ENCODE data around the gene CCDC159.

Gene CCDC159

GRCh38 chr19:11373885-11374432 lies 27.6 kb downstream of the CCDC159 start:
- peaks cover 0 to 23% of the 10 kb centered on the region in 2 experiments; a peak in 2 of 3 replicates for H3K36me3 ChIP-seq (ENCODE audit: control insufficient read depth in 2 of 2, insufficient read depth in 1 of 2, low read length in 2 of 2)
- ChIA-PET CTCF (interaction anchor here (1.1 to 2.0 kb wide), 3 partner anchors 9 to 77 kb away, joined by 3 to 7 read pairs (median 3); no protein-coding TSS in a partner anchor), POLR2A (interaction anchor here (0.7 to 2.3 kb wide), 19 partner anchors 10 to 284 kb away, joined by 3 to 36 read pairs (median 8); partner anchors contain the start of genes CCDC159, ELOF1, EPOR and ODAD3)
- H3K4me3 ChIP-seq (ENCODE audit: low read depth, low read length): peak overlapping the region; percentile 28
- H3K27ac ChIP-seq (ENCODE audit: extremely low read depth, low read depth, low read length): no peak overlapping the region
- H3K4me1 ChIP-seq (ENCODE audit: control insufficient read depth, insufficient read depth, low read length): peaks cover 4% of the 10 kb centered on the region; the same call in 1 of the 2 replicates
- no peaks in the 10 kb centered on the region for H3K9me3 ChIP-seq (ENCODE audit: control insufficient read depth, insufficient read depth, low read depth, low read length)
- peak; percentile 62; the same call in 1 of the 2 replicates for TF ChIP-seq INSM2 (tag by site-specific recombination; IDR thresholded peaks at IDR 0.05)
- peak; percentile 75 for TF ChIP-seq ZNF366 (tag by site-specific recombination; conservative IDR thresholded peaks at IDR 0.05)
- TF ChIP-seq ZNF24 (tag by site-specific recombination; IDR thresholded peaks at IDR 0.05): peak; percentile 68
- TF ChIP-seq ZNF350 (tag by site-specific recombination; IDR thresholded peaks at IDR 0.05): no peak
- no peak for TF ChIP-seq KLF10 (tag by site-specific recombination; IDR thresholded peaks at IDR 0.05)
- TF ChIP-seq ZNF280D (tag by site-specific recombination; IDR thresholded peaks at IDR 0.05): peak; percentile 45; the same call in 1 of the 2 replicates
- TF ChIP-seq ZNF202 (tag by site-specific recombination; IDR thresholded peaks at IDR 0.05; ENCODE audit: borderline replicate concordance): no peak
- TF ChIP-seq ZNF324 (tag by site-specific recombination; IDR thresholded peaks at IDR 0.05): peak; percentile 64
- TF ChIP-seq ZNF645 (tag by site-specific recombination; IDR thresholded peaks at IDR 0.05): 0 out of 2 replicates have a peak, but pooled peaks have one; percentile 59
- no peak for TF ChIP-seq ZNF555 (tag by site-specific recombination; conservative IDR thresholded peaks at IDR 0.05)
- TF ChIP-seq ZBTB21 (tag by site-specific recombination; IDR thresholded peaks at IDR 0.05): 0 out of 2 replicates have a peak, but pooled peaks have one; percentile 26
- TF ChIP-seq ZBTB26 (tag by site-specific recombination; optimal IDR thresholded peaks at IDR 0.05): peak; percentile 9
- no peak for TF ChIP-seq ZBTB11 (tag by site-specific recombination; conservative IDR thresholded peaks at IDR 0.05; ENCODE audit: low read depth)
- 0 out of 2 replicates have a peak, but pooled peaks have one; percentile 15 for TF ChIP-seq ZSCAN5A (tag by site-specific recombination; IDR thresholded peaks at IDR 0.05)
- TF ChIP-seq ZNF623 (tag by site-specific recombination; IDR thresholded peaks at IDR 0.05): 0 out of 2 replicates have a peak, but pooled peaks have one; percentile 15
- peak; percentile 62; the same call in 1 of the 2 replicates for TF ChIP-seq ZNF664 (tag by site-specific recombination; IDR thresholded peaks at IDR 0.05)
- TF ChIP-seq TSHZ1 (tag by site-specific recombination; IDR thresholded peaks at IDR 0.05; ENCODE audit: borderline replicate concordance): 0 out of 2 replicates have a peak, but pooled peaks have one; percentile 29
- TF ChIP-seq ZNF473 (tag by site-specific recombination; IDR thresholded peaks at IDR 0.05): no peak
